IPS-NIHi7 (cell line): ENCODE measurements around the gene TPD52L1.

Source experiments
- DNase-seq: peaks from one replicate; pipeline ENCODE4 v3.0.0; 2012; ENCODE audit warnings: mixed read lengths; ENCODE audit errors: extremely low spot score

Gene TPD52L1

GRCh38 chr6:125208625-125209249 lies 55.2 kb downstream of the TPD52L1 start:
- no peak for DNase-seq

GRCh38 chr6:125210667-125211066 lies 57.1 kb downstream of the TPD52L1 start:
- no peak for DNase-seq

- DNase-seq = no peak
Observed at GRCh38 chr6:125211352-125211751, 57.8 kb downstream of the TPD52L1 start.

GRCh38 chr6:125212377-125212776 lies 58.8 kb downstream of the TPD52L1 start:
- no peak for DNase-seq

- DNase-seq = peak; percentile 27
Observed at GRCh38 chr6:125213939-125214338, 60.4 kb downstream of the TPD52L1 start.

- DNase-seq = no peak
Observed at GRCh38 chr6:125215252-125215819, 61.8 kb downstream of the TPD52L1 start.

GRCh38 chr6:125216015-125216414 lies 62.4 kb downstream of the TPD52L1 start:
- no peak for DNase-seq

GRCh38 chr6:125217369-125217768 lies 63.8 kb downstream of the TPD52L1 start:
- no peak for DNase-seq

GRCh38 chr6:125217992-125218391 lies 64.4 kb downstream of the TPD52L1 start:
- DNase-seq = no peak

GRCh38 chr6:125219361-125219895 lies 65.9 kb downstream of the TPD52L1 start:
- DNase-seq = no peak

- no peak for DNase-seq
Observed at GRCh38 chr6:125220712-125221111, 67.1 kb downstream of the TPD52L1 start.

- no peak for DNase-seq
Observed at GRCh38 chr6:125222531-125223455, 69.2 kb downstream of the TPD52L1 start.

GRCh38 chr6:125224231-125224861 lies 70.8 kb downstream of the TPD52L1 start:
- DNase-seq = no peak

GRCh38 chr6:125227244-125227643 lies 73.7 kb downstream of the TPD52L1 start:
- DNase-seq = no peak

GRCh38 chr6:125228981-125229479 lies 75.5 kb downstream of the TPD52L1 start:
- DNase-seq = no peak

- DNase-seq = no peak
Observed at GRCh38 chr6:125230674-125231073, 77.1 kb downstream of the TPD52L1 start.

GRCh38 chr6:125231133-125231532 lies 77.6 kb downstream of the TPD52L1 start:
- no peak for DNase-seq

GRCh38 chr6:125231574-125232343 lies 78.2 kb downstream of the TPD52L1 start:
- no peak for DNase-seq

GRCh38 chr6:125232466-125232865 lies 78.9 kb downstream of the TPD52L1 start:
- DNase-seq = no peak

GRCh38 chr6:125233202-125233601 lies 79.6 kb downstream of the TPD52L1 start:
- no peak for DNase-seq
